ENCODE data around the gene NAT8.
"Not testable (repeated sequence)": the region's sequence is repeated elsewhere in the genome, so short reads cannot be mapped to it uniquely, and the experiment has no call there.

NAT8 gene

DNA sequence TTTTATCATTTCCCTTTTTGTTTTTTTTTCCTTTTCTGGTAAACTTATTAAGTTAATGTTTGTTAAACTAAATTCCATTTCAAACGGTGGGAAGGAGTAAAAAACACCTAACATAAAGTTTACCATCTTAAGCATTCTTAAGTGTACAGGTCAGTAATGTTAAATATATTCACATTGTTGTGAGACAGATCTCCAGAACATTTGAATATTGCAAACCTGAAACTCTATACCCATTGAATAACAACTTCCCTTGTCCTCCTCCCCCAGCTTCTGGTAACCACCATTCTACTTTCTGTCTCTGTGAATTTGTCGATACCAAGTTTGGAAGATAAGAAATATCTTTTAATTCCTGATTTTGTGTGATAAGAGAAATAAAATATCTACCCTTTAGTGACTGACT lies 12.0 kb upstream of the NAT8 start:
- H3K4me3 ChIP-seq (ENCODE audit: low read depth, low read length), result no peak overlapping the region
- TF ChIP-seq, protein P1, sequence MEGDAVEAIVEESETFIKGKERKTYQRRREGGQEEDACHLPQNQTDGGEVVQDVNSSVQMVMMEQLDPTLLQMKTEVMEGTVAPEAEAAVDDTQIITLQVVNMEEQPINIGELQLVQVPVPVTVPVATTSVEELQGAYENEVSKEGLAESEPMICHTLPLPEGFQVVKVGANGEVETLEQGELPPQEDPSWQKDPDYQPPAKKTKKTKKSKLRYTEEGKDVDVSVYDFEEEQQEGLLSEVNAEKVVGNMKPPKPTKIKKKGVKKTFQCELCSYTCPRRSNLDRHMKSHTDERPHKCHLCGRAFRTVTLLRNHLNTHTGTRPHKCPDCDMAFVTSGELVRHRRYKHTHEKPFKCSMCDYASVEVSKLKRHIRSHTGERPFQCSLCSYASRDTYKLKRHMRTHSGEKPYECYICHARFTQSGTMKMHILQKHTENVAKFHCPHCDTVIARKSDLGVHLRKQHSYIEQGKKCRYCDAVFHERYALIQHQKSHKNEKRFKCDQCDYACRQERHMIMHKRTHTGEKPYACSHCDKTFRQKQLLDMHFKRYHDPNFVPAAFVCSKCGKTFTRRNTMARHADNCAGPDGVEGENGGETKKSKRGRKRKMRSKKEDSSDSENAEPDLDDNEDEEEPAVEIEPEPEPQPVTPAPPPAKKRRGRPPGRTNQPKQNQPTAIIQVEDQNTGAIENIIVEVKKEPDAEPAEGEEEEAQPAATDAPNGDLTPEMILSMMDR (IDR thresholded peaks at IDR 0.05; ENCODE audit: borderline replicate concordance, insufficient read depth, low read depth, low read length), result no peak

DNA sequence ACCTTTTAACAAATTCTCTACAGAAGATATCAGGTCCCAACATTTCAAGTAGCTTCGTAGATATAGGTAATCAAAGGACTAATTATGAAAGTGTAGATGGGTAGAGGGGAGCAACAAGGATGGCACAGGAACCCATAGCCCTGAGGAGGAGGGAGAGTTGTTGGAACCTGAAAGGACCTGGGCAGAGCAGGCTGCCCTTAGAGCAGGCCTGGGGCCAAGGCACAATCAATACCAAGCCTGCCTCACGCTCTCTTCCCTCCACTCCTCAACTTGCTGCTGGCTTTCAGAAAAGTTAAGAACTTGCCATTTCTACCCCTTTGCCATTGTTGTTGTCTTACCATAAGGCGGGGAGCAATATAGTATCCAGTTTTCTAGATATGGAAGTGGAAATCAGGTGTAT lies 10.1 kb upstream of the NAT8 start:
- TF ChIP-seq, protein P1 (IDR thresholded peaks at IDR 0.05; ENCODE audit: borderline replicate concordance, insufficient read depth, low read depth, low read length), result no peak
- H3K4me3 ChIP-seq (ENCODE audit: low read depth, low read length), result no peak overlapping the region

DNA sequence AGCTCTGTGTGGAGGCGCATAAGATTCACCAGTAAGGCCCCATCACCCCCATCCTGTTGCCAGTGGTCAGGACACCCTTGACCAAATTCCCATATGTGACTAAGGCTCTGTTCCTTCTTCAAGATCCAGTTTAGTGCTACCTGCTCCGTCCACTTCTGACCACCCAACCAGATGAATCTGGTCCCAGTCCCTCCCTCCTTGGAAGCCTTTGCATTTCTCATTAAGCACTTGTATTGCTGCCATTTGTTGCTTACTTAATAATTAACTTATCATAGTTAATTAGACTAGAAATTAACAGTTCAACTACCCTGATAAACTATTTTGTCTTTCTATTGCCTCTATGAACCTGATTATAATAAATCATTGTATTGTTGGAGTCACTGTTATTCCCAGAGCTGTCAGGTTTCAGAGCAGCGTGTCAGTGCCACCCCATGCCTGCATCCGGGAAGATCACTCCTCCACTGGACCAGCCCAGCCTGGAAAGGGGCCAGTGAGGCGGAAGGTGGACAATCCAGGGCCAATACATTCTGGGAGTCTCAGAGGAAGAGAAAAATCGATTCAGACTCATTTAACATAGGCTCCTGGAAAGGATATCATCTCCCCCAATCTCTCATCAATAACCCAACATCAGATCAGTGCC lies 9.5 kb upstream of the NAT8 start:
- H3K4me3 ChIP-seq (ENCODE audit: low read depth, low read length), result no peak overlapping the region
- TF ChIP-seq, protein P1 (IDR thresholded peaks at IDR 0.05; ENCODE audit: borderline replicate concordance, insufficient read depth, low read depth, low read length), result no peak

DNA sequence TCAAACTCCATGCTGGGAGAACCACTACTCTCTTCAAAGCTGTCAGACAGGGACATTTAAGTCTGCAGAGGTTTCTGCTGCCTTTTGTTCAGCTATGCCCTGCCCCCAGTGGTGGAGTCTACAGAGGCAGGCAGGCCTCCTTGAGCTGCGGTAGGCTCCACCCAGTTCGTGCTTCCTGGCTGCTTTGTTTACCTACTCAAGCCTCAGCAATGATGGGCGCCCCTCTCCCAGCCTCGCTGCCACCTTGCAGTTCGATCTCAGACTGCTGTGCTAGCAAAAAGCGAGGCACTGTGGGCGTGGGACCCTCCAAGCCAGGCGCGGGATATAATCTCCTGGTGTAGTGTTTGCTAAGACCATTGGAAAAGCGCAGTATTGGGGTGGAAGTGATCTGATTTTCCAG lies 5.5 kb upstream of the NAT8 start:
- H3K4me3 ChIP-seq (ENCODE audit: low read depth, low read length), result not testable (repeated sequence)

DNA sequence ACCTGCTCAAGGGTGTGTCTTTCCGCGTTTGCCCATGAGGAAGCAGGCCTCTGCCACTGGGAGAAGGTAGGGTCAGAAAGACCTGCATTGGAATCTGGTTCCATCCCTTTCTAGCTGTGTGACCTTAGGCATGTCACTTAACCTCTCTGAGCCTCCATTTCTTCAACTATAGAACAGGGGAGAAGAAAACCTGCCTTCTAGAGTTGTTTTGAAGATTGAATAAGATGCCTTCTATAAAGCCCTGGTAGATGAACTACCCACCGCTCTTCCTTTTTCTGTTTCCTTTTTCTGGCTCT lies 507 bp downstream of the NAT8 start:
- H3K4me3 ChIP-seq (ENCODE audit: low read depth, low read length), result no peak overlapping the region
- TF ChIP-seq, protein P1 (IDR thresholded peaks at IDR 0.05; ENCODE audit: borderline replicate concordance, insufficient read depth, low read depth, low read length), result no peak

DNA sequence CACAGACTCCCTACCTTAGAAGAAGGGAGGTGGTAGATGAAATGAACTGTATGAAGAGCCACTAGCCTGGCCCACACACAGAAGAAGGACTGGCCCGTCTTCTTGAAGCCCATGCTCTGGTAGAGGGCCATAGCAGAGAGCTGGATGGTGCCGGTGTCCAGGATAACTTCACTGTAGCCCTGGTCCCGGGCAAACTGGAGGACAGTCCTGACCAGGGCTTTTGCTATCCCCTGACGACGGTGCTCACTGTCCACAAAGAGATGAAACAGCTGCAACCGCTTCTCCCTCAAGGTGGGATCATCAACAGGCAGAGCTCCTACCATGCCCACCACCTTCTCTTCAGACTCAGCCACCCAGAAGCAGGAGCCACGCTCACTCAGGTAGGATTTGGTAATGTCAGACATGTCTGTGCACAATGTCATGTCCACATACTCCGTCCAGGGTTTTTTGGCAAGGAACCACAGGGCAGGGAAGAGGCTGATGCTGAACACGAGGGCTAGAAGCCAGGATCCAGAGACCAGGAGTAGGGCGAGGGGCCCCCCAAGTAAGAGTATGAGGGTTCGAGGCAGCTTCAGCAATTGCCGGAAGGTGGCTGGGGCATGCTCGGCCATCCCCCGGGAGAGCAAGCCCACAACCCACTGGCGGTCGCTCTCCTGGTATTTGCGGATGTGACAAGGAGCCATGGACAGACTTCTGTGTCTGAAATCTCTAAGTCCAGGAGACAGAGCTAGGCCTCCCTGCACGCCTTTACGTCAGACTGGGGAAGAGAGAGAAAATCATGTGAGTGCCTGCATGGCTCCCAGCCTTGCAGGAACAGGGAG lies 1.1 kb downstream of the NAT8 start:
- TF ChIP-seq, protein P1 (IDR thresholded peaks at IDR 0.05; ENCODE audit: borderline replicate concordance, insufficient read depth, low read depth, low read length), result no peak
- H3K4me3 ChIP-seq (ENCODE audit: low read depth, low read length), result no peak overlapping the region

DNA sequence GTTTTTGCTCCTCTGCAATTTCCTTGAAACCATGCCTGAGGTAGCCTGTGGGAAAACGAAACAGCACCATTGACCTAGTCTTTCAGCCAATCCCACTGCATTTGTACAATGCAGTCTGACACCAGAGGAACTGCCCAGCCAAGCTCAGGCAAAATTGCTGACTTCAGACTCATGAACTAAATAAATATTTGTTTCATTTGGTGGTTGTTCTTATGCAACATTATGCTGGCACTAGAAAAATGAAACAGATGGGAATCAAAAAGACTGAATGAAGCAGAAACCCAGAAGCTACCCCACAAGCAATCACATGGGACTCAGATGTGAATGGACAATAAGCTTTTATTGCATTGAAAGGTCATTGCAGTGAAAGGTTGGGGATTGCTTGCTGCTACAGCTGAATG lies 1.7 kb downstream of the NAT8 start:
- TF ChIP-seq, protein P1 (IDR thresholded peaks at IDR 0.05; ENCODE audit: borderline replicate concordance, insufficient read depth, low read depth, low read length), result no peak
- H3K4me3 ChIP-seq (ENCODE audit: low read depth, low read length), result no peak overlapping the region
